CD14-positive monocyte (primary cell): Measurements from ENCODE around the gene ZNF687. TPM values are rescaled to one million over a fixed set of nuclear protein-coding genes. Genes with fewer than 3 reads are reported as not detected.
"Not testable (repeated sequence)": the region's sequence is repeated elsewhere in the genome, so short reads cannot be mapped to it uniquely, and the experiment has no call there.

Source experiments
- DNase-seq, 3 donors: peaks; one replicate each; pipeline ENCODE4 v3.0.0-alpha.2; 2011 to 2022
- H2AFZ ChIP-seq: 2 replicates; pipeline ENCODE4 v1.6.0; 2012; ENCODE audit warnings: mild to moderate bottlenecking, low read depth, low read length, inconsistent platforms; ENCODE audit not compliant: insufficient read depth, poor library complexity, severe bottlenecking
- H3K27ac ChIP-seq, 2 donors: 1 replicate in 1 of 2; 2 replicates in 1 of 2; pipeline ENCODE4 v1.5.1; 2012 to 2013; ENCODE audit warnings: low read length in 2 of 2, control low read depth in 1 of 2, inconsistent platforms in 1 of 2, low read depth in 1 of 2, mild to moderate bottlenecking in 1 of 2
- H3K27me3 ChIP-seq, 2 donors: one replicate each; pipeline versions ENCODE4 v1.6.0 to v1.6.1; 2011 to 2013; ENCODE audit warnings: low read length in 2 of 2; ENCODE audit not compliant: control insufficient read depth in 2 of 2, insufficient read depth in 2 of 2
- H3K36me3 ChIP-seq, 2 donors: replicated peaks in 1 of 2; 1 replicate in 1 of 2; 2 replicates in 1 of 2; pipeline versions ENCODE4 v1.5.1 to v1.6.1; 2012 to 2013; ENCODE audit warnings: low read length in 2 of 2, control low read depth in 1 of 2, inconsistent platforms in 1 of 2, mild to moderate bottlenecking in 1 of 2; ENCODE audit not compliant: insufficient read depth in 2 of 2, control insufficient read depth in 1 of 2
- H3K4me1 ChIP-seq, 2 donors: 1 replicate in 1 of 2; 2 replicates in 1 of 2; pipeline versions ENCODE4 v1.5.1 to v1.6.1; 2012 to 2013; ENCODE audit warnings: low read length in 2 of 2, control low read depth in 1 of 2, inconsistent platforms in 1 of 2, mild to moderate bottlenecking in 1 of 2, moderate library complexity in 1 of 2; ENCODE audit not compliant: insufficient read depth in 2 of 2, control insufficient read depth in 1 of 2
- H3K4me2 ChIP-seq: replicated peaks from 2 replicates; pipeline ENCODE3; 2012; ENCODE audit warnings: low read length, moderate library complexity, mild to moderate bottlenecking; ENCODE audit not compliant: poor library complexity, severe bottlenecking; ENCODE audit errors: extremely low read depth
- H3K4me3 ChIP-seq, 3 experiments: fragments of 200-600 bp in 1 of 3; sonication (generic) in 1 of 3; replicated peaks in 1 of 3; 1 replicate in 2 of 3; 2 replicates in 1 of 3; pipeline ENCODE4 v1.5.1; 2011 to 2013; ENCODE audit warnings: low read length in 3 of 3, mild to moderate bottlenecking in 3 of 3, control low read depth in 2 of 3, low read depth in 2 of 3, inconsistent platforms in 1 of 3, moderate library complexity in 1 of 3
- H3K79me2 ChIP-seq: 2 replicates; pipeline ENCODE4 v1.6.0; 2012; ENCODE audit warnings: mild to moderate bottlenecking, control low read depth, inconsistent platforms, low read length, moderate library complexity; ENCODE audit not compliant: insufficient read depth
- H3K9ac ChIP-seq: 2 replicates; pipeline ENCODE4 v1.6.0; 2017; ENCODE audit warnings: low read length, mild to moderate bottlenecking; ENCODE audit not compliant: insufficient read depth, poor library complexity, severe bottlenecking
- H3K9me3 ChIP-seq, 2 donors: replicated peaks in 1 of 2; 1 replicate in 1 of 2; 2 replicates in 1 of 2; pipeline versions ENCODE4 v1.5.1 to v1.6.1; 2012 to 2013; ENCODE audit warnings: low read length in 2 of 2, control low read depth in 1 of 2; ENCODE audit not compliant: control insufficient read depth in 1 of 2, insufficient read depth in 1 of 2
- H4K20me1 ChIP-seq: 2 replicates; pipeline ENCODE4 v1.6.0; 2012; ENCODE audit warnings: mild to moderate bottlenecking, low read length, control low read depth, moderate library complexity; ENCODE audit not compliant: insufficient read depth
- H3K27ac Mint-ChIP-seq, 7 donors: one replicate each; pipeline ENCODE4 v1.8.0; 2020; ENCODE audit warnings: mild to moderate bottlenecking in 7 of 7, mixed read lengths in 7 of 7, moderate library complexity in 6 of 7, inconsistent platforms in 2 of 7
- H3K27me3 Mint-ChIP-seq, 3 donors: one replicate each; pipeline ENCODE4 v1.8.0; 2021 to 2022; ENCODE audit warnings: low read depth in 3 of 3, mild to moderate bottlenecking in 3 of 3, mixed read lengths in 3 of 3, moderate library complexity in 3 of 3, inconsistent platforms in 1 of 3
- H3K36me3 Mint-ChIP-seq, 2 donors: one replicate each; pipeline ENCODE4 v1.8.0; 2020; ENCODE audit warnings: mixed read lengths in 2 of 2, inconsistent platforms in 1 of 2, mild to moderate bottlenecking in 1 of 2
- H3K4me1 Mint-ChIP-seq: one replicate; pipeline ENCODE4 v1.8.0; 2020; ENCODE audit warnings: mild to moderate bottlenecking, mixed read lengths
- H3K4me3 Mint-ChIP-seq, 2 donors: one replicate each; pipeline ENCODE4 v1.8.0; 2020; ENCODE audit warnings: mild to moderate bottlenecking in 2 of 2, mixed read lengths in 2 of 2, moderate library complexity in 1 of 2
- H3K9me3 Mint-ChIP-seq, 7 donors: one replicate each; pipeline ENCODE4 v1.8.0; 2020 to 2022; ENCODE audit warnings: mixed read lengths in 7 of 7, mild to moderate bottlenecking in 6 of 7, moderate library complexity in 6 of 7, inconsistent platforms in 2 of 7
- WGBS: methylation state at CpG from one replicate; pipeline ENCODE4 v1.1.5; 2013; ENCODE audit warnings: missing lambda C conversion rate; ENCODE audit not compliant: insufficient coverage; 5-methylcytosine and 5-hydroxymethylcytosine counted together
- intact Hi-C, 2 donors: fragments of 100-400 bp; cut with micrococcal nuclease; formaldehyde crosslinking; loops; one replicate each; pipeline versions ENCODE4 v1.15.0 to v1.15.1; 2023
- polyA plus RNA-seq, 3 donors: library from polyadenylated mRNA; depleted of rRNA in 1 of 3; unstranded in 2 of 3; stranded (reverse) in 1 of 3; fragments of 300-500 nt in 2 of 3; fragments of >200 nt in 1 of 3; fragmentation: Illumina TruSeq in 2 of 3; gene quantifications; 1 replicate in 2 of 3; 2 replicates in 1 of 3; pipeline ENCODE4 v1.2.3, GENCODE V29; 2012 to 2021
- TF ChIP-seq, protein P1 (sequence below): fragments of 200-600 bp; IDR thresholded peaks from one replicate; pipeline ENCODE4 v1.8.0; 2022; ENCODE audit warnings: antibody characterized with exemption, mild to moderate bottlenecking

The ZNF687 gene
- polyA plus RNA-seq, 3 donors: 1.3 to 26.5 (median 1.8) TPM

DNA sequence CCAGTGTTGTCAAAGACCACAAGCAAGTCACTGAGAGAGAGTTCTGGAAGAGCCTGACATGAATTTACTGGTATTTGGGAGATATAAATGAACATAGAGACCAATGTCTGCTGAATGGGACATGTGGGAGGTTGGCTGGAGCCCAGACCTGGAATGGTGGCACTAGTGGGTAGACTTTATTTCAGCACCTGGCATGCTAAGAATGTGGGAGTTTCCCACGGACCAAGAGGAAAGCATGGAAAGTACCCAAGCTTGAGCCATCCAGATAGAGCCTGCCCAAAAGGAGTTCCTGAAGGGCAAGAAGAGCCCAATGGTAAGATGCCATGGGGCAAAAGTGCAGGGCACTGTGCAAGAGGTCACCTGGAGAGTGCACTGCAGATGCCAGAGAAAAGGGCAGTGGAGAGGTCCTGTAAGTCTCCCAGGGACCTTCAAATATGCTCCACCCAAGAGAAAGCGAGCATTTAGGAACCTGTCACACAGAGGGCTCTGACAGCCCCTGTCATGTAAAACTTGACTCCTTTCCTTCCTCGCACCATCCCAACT lies 8.1 kb upstream of the ZNF687 start:
- peaks cover 25 to 31% of the 10 kb centered on the region in 2 donors for H3K36me3 Mint-ChIP-seq
- H3K36me3 ChIP-seq: peaks cover 4 to 18% of the 10 kb centered on the region in 2 donors
- peaks cover 4% of the 10 kb centered on the region for H3K79me2 ChIP-seq
- TF ChIP-seq, protein P1, sequence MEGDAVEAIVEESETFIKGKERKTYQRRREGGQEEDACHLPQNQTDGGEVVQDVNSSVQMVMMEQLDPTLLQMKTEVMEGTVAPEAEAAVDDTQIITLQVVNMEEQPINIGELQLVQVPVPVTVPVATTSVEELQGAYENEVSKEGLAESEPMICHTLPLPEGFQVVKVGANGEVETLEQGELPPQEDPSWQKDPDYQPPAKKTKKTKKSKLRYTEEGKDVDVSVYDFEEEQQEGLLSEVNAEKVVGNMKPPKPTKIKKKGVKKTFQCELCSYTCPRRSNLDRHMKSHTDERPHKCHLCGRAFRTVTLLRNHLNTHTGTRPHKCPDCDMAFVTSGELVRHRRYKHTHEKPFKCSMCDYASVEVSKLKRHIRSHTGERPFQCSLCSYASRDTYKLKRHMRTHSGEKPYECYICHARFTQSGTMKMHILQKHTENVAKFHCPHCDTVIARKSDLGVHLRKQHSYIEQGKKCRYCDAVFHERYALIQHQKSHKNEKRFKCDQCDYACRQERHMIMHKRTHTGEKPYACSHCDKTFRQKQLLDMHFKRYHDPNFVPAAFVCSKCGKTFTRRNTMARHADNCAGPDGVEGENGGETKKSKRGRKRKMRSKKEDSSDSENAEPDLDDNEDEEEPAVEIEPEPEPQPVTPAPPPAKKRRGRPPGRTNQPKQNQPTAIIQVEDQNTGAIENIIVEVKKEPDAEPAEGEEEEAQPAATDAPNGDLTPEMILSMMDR: no peak
- H4K20me1 ChIP-seq: no peaks in the 10 kb centered on the region
- H3K9me3 ChIP-seq: no peaks in the 10 kb centered on the region
- H3K4me2 ChIP-seq: no peak overlapping the region
- H3K4me1 Mint-ChIP-seq: peaks cover 39% of the 10 kb centered on the region
- H3K9me3 Mint-ChIP-seq: peaks cover 0 to 8% (median 0%) of the 10 kb centered on the region in 7 donors
- intact Hi-C loops: no loop called here
- H3K9ac ChIP-seq: no peak overlapping the region
- H3K27ac ChIP-seq: no peak overlapping the region
- peak in 1 of 3 donors; percentile 33 for DNase-seq
- H2AFZ ChIP-seq: no peak overlapping the region
- no peak overlapping the region for H3K4me3 Mint-ChIP-seq
- H3K4me3 ChIP-seq: no peak overlapping the region
- H3K27me3 ChIP-seq: no peaks in the 10 kb centered on the region
- H3K27me3 Mint-ChIP-seq: no peaks in the 10 kb centered on the region
- peaks cover 42% of the 10 kb centered on the region in 2 donors for H3K4me1 ChIP-seq
- peak overlapping the region in 1 of 7 donors; percentile 3 for H3K27ac Mint-ChIP-seq
- 100% methylated on average over 1 of the region's 3 CpGs for WGBS

DNA sequence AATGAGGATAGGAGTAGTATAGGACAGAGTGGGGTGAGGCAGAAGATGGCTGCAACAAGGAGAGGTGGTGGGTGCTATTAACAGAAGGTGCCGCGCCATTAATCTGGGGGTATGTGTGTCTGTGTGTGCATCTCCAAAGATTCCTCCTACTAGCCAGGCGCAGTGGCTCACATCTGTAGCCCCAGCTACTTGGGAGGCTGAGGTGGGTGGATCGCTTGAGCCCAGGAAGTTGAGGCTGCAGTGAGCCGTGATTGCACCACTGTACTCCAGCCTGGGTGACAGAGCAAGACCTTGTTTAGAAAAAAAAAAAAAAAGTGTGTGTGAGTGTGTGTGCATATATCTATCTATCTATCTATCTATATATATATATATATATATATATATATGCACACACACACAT lies 6.8 kb upstream of the ZNF687 start:
- H3K36me3 ChIP-seq: peaks cover 0 to 11% of the 10 kb centered on the region in 2 donors
- H3K27ac Mint-ChIP-seq: peak overlapping the region; percentile 77 to 93 (median 88)
- H4K20me1 ChIP-seq, H3K27ac ChIP-seq, H3K9ac ChIP-seq, H2AFZ ChIP-seq, H3K4me2 ChIP-seq, H3K9me3 ChIP-seq, H3K27me3 Mint-ChIP-seq, H3K4me3 ChIP-seq, intact Hi-C loops, H3K27me3 ChIP-seq, H3K9me3 Mint-ChIP-seq, H3K4me3 Mint-ChIP-seq: not testable (repeated sequence)
- WGBS: 57% methylated on average over 3 of the region's 5 CpGs
- peaks cover 12% of the 10 kb centered on the region for H3K79me2 ChIP-seq
- peak in 1 of 3 donors; percentile 49 for DNase-seq
- peaks cover 20 to 24% of the 10 kb centered on the region in 2 donors for H3K36me3 Mint-ChIP-seq
- H3K4me1 Mint-ChIP-seq: peaks cover 43% of the 10 kb centered on the region
- H3K4me1 ChIP-seq: peaks cover 45 to 55% of the 10 kb centered on the region in 2 donors
